ENCODE measurements around the gene CCDC169.

- TF ChIP-seq GATA2 (IDR thresholded peaks at IDR 0.05; ENCODE audit: low read depth, low read length) (no peak), GATA3 (IDR thresholded peaks at IDR 0.05; ENCODE audit: low read depth, low read length) (no peak)
Measured at GRCh38 chr13:36258831-36259230, 38.8 kb downstream of the CCDC169 start.

Measured in SH-SY5Y (cell line).